Stimulated activated CD4-positive, alpha-beta T cell treated with anti-CD3 and anti-CD28 coated beads, Interleukin-1b, Interleukin-23, amount 100 ng/mL, for 4 hours (primary cell): ENCODE results near the gene ACSM2A.
"Not testable (repeated sequence)": the region's sequence is repeated elsewhere in the genome, so short reads cannot be mapped to it uniquely, and the experiment has no call there.

ENCODE experiments used
- DNase-seq, 2 donors: peaks; one replicate each; pipeline ENCODE4 v3.0.0-alpha.2; 2020; ENCODE audit warnings: low read depth in 2 of 2

ACSM2A gene, protein sequence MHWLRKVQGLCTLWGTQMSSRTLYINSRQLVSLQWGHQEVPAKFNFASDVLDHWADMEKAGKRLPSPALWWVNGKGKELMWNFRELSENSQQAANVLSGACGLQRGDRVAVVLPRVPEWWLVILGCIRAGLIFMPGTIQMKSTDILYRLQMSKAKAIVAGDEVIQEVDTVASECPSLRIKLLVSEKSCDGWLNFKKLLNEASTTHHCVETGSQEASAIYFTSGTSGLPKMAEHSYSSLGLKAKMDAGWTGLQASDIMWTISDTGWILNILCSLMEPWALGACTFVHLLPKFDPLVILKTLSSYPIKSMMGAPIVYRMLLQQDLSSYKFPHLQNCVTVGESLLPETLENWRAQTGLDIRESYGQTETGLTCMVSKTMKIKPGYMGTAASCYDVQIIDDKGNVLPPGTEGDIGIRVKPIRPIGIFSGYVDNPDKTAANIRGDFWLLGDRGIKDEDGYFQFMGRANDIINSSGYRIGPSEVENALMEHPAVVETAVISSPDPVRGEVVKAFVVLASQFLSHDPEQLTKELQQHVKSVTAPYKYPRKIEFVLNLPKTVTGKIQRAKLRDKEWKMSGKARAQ

DNA sequence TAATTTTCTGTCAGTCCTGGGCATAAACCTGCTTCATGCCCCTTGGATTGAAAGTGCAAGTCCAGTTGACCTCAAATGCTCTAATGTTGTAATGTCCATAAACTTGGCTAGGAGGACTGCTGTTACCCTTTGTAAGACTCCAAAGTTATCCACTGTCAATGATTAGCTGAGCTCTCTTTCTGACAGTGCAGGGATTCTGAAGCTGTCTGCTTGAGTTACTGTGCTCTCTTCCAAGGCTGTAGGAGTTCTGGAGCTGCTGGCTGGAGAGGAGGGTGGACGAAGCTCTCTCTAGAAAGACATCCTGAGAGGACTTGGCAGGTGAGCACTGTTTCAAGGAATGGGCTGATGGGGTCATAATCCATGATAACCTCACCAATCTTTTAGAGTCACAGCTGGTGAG, at the start of gene ACSM2A:
Gene ACSM2A, plus strand, starts transcription at position 158 of the 400 bp plus-strand sequence. CDS start 8,594 bp downstream, outside the sequence.
- DNase-seq = not testable (repeated sequence)

DNA sequence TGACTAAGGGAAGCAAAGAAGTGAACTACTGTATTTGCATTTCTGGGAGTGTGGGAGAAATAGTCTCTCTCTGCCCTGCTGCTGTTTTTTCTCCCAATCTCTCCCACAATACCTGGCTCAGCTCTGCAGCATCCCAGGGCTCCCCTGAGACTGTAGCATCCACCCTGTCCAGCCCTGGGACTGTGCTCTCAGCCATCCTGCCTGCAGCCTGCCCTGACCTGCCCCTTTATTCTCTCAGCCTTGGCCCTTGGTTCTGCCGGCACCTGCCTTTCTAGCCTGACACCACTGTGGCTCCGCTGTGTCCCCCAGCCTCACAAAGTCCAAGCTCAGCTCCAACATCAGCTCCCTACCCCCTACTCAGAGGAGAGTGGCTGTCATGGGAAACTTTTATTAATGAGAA, 48.7 kb upstream of the ACSM2A start:
- DNase-seq = no peak

DNA sequence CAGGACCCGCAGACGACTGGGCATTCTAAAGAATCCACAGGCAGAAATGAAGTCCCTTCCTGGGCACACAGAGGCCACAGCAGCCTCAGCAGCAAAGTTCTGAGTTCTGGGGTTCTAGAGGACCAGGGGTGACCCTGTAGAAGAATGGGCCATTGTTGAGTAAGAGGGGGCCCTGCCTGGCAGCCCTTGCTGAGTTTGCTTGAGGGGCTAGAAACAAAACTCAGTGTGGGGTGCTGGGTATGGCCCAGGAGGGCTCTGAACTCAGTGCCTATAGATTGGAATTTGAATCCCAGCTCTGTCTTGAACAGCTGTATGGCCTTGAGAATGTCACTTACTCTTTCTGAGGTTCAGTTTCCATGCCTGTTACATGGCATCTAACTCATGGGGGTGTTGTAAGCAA, 46.7 kb upstream of the ACSM2A start, which contains the start of gene PDILT:
Gene PDILT, minus strand, starts transcription at position 101 of the 400 bp plus-strand sequence. CDS start 5,437 bp downstream, outside the sequence.
- no peak for DNase-seq

DNA sequence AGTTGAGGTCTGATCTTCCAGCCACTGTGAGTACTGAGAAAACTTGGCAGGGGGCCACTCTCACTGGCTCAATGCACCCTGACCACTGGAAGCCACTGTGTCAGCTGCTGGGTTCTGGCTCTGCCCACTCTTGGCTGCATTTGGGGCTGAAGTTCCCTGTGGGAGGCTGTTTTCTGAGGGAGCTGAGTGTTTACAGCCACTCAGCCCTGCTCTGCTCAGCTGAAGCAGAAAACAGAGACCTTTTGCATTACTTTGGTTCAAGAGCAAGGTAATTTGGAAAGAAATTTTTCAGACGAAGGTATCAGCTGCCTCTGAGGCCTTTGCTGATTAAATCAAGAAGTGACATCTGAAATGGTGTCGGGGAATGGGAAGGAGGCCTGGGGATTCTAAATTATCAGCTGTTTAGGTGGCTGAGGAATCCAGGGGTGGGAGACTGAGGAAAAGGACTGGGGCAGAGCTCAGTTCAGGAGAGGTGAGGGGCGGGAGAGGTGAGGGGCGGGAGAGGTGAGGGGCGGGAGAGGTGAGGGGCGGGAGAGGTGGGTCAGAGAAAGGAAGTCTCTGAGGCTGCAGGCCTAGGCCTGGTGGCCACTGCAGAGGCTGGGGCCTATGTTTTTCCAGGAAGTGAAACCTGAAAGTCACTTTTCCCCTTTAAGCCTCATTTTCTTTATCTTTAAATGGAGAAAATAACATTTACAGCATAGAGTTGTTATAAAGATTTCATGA, 41.8 kb upstream of the ACSM2A start, which contains the start of gene ACSM5:
Gene ACSM5, plus strand, starts transcription at position 137 of the 723 bp plus-strand sequence. CDS start 1,951 bp downstream, outside the sequence.
- DNase-seq = no peak

DNA sequence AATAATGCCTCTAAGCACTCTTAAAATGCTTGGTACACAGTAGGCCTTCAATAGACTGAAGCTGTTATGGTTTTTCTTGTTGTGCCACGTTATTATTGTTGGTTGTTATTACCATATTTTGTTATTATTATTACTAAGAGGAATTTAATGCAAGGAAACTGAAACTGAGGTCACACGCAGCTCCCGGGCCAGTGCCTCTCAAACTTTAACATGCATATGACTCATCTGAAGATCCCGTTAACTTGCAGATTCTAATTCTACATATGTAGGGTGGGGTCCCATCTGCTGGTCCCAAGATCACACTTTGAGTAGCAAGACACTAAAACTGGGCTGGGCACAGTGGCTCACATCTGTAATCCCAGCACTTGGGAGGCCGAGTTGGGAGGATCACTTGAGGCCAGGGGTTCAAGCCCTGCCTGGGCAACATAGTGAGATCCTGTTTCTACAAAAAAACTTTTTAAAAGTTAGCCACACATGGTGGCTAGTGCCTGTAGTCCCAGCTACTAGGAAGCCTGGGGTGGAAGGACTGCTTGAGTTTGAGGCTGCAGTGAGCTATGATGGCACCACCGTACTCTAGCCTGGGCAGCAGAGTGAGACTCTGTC, 41.1 kb upstream of the ACSM2A start:
- no peak for DNase-seq

DNA sequence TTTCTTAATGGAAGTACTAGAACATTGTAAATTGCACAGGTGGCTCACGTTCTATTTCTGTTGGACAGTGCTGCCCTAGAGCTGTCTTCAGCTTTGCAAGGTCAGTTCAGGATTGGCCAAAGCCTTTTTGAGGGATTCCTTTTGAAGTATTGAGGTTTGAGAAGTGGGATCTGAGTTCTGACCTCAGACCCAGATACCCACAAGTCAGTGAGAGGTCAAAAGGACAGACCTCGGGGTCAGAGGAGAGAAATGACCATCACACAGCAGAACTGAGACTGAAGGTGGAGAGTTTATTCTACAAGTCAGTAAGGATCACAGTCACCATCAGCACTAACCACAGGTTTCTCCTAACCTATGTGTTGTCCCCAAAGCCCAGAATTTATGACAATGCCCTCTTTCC, 40.3 kb upstream of the ACSM2A start:
- DNase-seq = no peak

DNA sequence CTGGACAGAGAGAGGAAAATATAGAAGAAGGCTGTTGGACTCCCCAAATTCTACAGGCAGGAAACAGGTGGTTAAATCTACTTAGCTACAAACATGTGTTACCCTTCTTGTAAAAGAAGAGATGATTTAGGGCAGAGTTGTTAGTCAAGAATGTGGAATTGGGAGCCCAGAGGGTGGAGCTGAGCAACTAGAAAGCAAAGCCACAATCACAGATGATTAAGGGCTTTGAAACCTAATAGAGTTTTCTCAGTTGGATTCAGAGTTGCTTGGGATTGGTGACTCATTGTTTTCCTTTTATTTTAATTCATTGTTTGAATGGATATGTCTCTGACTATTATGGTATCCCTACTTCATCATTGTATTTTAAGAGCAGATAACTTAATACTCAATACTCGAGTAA, 35.8 kb upstream of the ACSM2A start:
- no peak for DNase-seq

DNA sequence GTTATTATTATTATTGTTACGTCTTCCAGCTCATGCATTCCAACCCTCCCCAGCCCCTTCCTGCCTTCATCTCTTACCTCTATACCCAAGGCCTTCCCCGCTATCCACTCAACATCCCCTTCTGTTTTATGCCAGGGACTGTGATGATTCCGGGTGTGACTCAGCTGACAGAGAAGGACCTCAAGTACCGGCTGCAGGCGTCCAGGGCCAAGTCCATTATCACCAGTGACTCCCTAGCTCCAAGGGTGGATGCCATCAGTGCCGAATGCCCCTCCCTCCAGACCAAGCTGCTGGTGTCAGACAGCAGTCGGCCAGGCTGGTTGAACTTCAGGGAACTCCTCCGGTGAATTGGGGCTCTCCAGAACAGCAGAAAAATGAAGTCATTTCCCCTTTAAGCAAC, 32.2 kb upstream of the ACSM2A start:
- DNase-seq = not testable (repeated sequence)

DNA sequence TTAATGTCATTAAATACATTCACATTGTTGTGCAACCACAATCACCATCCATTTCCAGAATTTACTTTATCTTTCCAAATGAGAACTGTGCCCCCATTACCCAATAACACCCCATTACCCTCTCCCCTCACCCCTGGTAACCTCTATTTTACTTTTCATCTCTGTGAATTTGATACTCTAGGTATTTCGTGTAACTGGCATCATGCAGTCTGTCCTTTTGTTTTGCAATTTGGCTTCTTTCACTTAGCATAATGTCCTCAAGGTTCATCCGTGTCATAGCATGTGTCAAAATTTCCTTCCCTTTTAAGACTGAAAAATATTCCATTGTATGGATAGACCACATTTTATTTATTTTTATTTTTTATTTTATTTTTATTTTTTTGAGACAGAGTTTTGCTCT, 29.6 kb upstream of the ACSM2A start:
- DNase-seq = not testable (repeated sequence)

DNA sequence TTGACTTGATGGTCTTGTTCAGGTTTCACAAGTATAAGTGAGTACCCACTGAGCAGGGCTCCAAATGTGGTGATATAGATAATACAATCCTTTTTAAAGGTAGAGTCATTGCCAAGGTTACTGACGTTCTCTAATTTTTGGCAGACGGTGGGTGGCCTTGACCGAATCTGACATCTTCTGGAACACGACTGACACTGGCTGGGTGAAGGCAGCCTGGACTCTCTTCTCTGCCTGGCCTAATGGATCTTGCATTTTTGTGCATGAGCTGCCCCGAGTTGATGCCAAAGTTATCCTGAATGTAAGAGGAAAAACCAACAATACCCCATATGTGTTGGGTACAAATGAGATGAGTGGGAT, 27.6 kb upstream of the ACSM2A start:
- DNase-seq = not testable (repeated sequence)

DNA sequence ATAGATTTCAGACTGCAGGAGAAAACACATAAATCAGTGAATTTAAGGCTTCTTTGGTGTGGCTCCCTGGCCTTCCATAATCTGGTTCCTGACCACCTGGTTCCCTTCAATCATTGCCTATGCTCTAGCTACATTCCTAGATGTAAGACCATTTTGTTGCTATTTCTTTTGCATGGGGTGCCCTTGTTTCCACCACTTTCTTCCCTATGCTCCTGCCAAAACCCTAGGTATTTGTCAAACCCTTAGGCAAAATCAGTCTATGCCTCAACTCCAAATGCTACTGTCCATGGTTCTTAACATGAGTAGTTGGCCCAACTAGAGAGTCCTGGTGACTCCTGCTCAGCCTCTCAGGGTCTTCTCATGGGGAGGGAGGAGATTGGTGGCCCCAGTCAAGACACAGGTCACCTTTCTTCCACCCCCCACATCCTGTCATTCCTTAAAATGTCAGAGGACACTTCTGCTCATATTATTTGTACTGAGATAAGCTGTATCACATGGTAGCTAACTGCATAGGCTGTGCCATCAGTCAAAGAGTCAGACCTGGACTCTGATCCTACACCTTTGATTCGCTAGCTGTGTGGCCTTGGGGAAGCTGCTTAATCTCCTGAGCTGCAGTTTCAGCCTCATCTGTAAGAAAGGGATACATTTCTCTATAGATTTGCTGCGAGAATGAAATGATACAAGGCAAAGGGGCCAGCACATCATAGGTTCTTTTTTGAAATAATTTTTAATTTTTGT, 27.0 kb upstream of the ACSM2A start:
- no peak for DNase-seq

DNA sequence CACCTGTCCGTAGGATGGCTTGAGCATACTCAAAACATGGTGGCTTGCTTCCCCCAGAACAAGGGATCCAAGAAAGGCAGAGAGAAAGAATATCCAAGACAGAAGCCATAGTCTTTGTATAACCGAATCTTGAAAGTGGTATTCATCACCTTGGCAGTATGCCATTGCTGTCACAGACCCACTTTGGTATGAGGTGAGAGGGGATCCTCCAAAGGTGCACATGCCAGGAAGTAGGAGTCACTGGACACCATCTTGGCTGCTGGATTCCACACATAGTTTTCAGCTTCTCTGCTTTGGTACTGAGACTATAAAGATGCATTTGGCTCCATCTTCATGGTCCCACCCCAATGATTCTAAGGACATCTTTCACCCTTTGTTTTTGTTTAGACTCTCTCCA, 23.9 kb upstream of the ACSM2A start:
- not testable (repeated sequence) for DNase-seq

DNA sequence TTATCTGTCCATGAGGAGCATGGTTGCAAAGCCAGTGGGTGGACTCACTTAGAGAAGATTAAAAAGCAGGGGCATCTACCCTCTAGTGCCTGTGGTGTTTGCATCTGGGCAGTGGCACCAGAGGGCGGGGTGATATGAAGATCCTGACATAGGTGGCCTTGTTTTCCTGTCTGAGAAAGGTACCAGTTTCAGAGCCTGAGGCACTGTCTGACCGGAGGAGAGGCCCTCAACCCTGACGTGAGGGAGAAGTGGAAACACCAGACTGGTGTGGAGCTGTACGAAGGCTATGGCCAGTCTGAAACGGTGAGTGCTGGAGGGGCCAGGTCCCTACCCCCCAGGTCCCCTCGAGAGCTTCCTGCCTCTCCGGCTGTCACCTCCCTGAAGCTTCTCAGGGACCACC, 21.8 kb upstream of the ACSM2A start:
- DNase-seq = not testable (repeated sequence)

DNA sequence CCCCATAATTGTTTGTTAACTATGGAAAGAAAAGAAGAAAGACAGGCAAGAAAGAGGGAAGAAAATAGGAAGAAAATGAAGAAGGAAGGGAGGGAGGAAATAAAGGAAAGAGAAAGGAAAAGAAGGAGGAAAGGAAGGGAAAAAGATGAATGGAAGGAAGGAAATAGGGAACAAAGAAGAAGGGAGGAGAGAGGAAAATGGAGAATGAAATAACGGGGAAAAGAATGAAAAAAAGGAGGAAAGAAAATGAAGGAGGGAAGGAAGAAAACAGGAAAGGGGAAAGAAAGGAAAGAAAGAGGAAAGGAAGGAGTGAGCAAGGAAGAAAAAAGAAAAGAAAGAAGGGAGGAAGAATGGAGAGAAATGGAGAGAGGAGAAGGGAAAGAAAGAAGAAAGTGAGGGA, 20.8 kb upstream of the ACSM2A start:
- DNase-seq = not testable (repeated sequence)

DNA sequence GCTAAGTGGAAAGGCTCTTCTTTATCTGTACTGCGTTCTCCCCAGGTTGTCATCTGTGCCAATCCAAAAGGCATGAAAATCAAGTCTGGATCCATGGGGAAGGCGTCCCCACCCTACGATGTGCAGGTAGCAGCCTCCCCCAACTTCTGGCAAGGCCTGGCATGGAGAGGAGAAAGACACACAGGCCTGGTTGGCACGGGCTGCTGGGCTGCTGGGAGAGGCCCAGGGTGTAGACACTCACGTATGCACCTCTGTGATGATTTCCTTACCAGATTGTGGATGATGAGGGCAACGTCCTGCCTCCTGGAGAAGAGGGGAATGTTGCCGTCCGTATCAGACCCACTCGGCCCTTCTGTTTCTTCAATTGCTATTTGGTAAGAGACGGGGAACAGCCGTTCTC, 20.4 kb upstream of the ACSM2A start:
- no peak for DNase-seq

DNA sequence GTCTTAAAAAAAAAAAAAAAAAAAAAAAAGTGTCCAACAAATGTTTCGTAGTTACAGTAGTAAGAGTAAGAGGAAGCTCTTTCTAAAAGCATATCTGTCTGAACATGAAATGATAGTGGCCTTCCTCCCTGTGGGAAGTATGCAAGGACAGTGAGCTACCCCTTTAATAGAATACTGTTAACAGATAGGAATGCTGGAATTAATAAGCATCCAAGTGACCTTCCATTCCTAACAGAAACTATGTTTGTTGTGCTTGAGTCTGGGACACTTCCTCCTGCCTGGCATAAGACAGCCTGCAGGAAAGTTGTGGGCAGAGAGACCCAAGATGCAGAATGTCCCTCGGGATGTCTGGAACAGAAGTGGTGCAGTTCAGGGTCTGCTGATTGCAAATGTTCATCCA, 12.4 kb upstream of the ACSM2A start:
- not testable (repeated sequence) for DNase-seq

DNA sequence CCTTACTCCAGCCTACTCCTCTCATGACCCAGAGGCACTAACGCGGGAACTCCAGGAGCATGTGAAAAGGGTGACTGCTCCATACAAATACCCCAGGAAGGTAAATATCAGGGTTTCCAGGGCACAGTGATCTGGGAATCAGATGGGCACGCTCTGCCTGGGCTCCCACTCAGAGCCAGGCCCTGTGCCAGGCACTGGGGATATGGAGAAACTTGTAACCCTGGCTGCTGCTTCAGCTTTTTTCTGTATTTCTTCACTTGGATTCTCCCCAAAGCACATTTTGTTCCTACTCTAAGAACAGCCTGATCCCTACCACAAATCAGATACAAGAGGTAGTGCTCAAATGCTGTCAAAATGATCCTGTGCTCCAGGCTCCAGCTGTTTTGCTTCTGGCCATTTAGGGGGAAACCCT, 11.5 kb upstream of the ACSM2A start:
- DNase-seq = not testable (repeated sequence)

DNA sequence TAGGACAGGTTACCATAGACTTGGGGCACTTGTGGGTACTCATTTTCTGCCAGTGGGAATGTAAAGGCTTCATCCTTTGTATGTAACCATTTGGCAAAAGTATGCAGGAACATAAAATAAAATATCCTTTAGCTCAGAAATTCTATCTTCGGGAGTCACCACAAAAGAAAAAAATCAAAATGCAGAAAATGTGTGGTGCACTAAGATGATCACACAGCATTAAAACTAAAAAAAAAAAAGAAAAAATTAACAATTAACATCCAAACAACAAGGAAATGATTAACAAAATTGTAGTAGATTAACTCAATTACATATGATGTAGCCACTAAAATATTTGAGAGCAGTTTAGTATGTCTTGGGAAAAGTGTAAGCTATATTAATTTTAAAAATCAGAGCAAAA, 10.6 kb upstream of the ACSM2A start:
- DNase-seq = not testable (repeated sequence)

DNA sequence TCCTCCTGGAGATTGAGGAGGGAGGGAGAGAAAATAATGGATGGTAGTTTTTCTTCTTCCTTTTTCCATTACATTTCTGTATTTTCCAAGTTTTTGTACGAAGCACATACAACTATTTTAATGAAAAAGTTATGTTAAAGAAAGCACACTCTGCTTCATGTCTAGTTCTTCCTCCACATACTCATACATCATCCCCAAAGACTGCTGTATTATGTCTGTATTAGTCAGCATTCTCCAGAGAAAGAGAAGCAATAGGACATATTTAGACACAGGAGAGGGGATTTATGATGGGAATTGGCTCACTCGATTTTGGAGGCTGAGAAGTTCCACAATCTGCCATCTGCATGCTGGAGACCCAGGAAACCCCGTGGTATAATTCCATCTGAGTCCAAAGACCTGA, 10.1 kb upstream of the ACSM2A start:
- DNase-seq = no peak

DNA sequence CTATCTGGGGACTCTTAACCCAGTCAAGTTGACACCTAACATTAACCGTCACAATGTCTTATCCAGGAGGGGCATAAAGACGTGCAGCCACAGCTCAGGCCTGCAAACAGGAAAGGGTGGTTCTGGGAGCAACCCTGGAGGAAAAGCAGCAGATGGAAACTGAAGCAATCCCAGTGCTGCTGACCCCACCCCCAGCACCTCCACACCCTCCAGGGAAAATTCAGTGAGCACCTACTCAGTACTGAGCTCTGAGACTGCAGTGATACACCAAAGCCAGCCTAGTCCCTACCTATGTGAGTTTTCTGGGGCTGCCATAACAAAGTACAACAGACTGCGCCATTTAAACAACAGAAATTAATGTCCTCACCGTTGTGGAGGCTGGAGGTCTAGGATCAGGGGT, 9.5 kb upstream of the ACSM2A start:
- not testable (repeated sequence) for DNase-seq

DNA sequence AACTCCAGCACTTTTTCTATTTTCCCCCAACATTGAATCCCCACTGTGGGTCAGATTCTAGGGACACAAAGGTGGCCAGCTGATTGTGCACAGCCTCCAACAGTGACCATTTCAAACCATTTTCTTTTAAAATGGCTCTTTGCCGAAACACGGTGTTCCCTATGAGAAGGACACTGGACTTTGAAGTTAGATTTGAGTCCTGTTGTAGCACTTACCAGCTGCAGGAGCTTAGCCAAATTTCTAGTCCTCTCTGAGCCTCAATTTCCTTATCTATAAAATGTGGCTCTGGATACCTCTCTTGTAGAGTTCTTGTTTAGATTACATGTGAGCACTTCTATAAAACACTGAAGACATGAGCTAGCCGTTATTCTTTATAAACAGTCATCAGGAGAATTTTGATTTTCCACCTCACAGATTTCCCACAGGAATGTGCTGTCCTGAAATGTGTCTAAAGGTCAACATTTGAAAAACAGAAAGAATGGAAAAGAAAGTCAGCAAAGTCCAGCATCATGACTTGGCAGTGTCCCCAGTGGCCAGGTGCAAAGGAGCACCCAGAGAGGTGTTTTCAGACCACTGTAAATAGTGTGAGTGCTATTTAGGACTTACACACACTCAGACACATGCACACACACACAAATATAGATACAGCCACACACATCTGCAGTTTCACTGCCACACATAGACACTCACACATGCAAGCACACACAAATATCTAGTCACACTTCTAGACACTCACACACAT, 4.5 kb upstream of the ACSM2A start:
- not testable (repeated sequence) for DNase-seq
